ENCODE data around the gene CCDC187. TPM values are rescaled to one million over a fixed set of nuclear protein-coding genes. Genes with fewer than 3 reads are reported as not detected.

CCDC187 gene
- polyA plus RNA-seq, 1 donor (not counting 4 experiments of a cell fraction or from before 2014, with no cell fraction given): 0.03 TPM

GRCh38 chr9:136201609-136202453 is 102.1 kb downstream of the CCDC187 start:
- Histone ChIP-seq H3K4me3 (ENCODE audit: control insufficient read depth in 2 of 3, extremely low read depth in 1 of 3, insufficient read depth in 2 of 3, low read depth in 1 of 3, low read length in 3 of 3) (no peak overlapping the region), H3K4me1 (ENCODE audit: control insufficient read depth, extremely low read depth, insufficient read depth, low read length) (no peaks in the 10 kb centered on the region), H4K20me1 (ENCODE audit: control insufficient read depth, extremely low read depth, insufficient read depth, low read length) (peaks cover 13% of the 10 kb centered on the region), H3K79me2 (ENCODE audit: control insufficient read depth, insufficient read depth, low read length) (no peaks in the 10 kb centered on the region), H3K9me3 (ENCODE audit: control insufficient read depth, low read depth, low read length) (no peaks in the 10 kb centered on the region), H2AFZ (ENCODE audit: control insufficient read depth, low read length) (no peak overlapping the region), H3K9ac (ENCODE audit: control insufficient read depth, extremely low read depth, insufficient read depth, low read length) (no peak overlapping the region), H3K9me1 (ENCODE audit: control insufficient read depth, extremely low read depth, insufficient read depth, low read length) (no peaks in the 10 kb centered on the region), H3K4me2 (ENCODE audit: control insufficient read depth, extremely low read depth, insufficient read depth, low read depth, low read length) (no peak overlapping the region), H3K27me3 (ENCODE audit: control insufficient read depth, extremely low read depth, insufficient read depth, low read length) (peaks cover 77% of the 10 kb centered on the region), H3K36me3 (ENCODE audit: control insufficient read depth in 2 of 2, extremely low read depth in 1 of 2, insufficient read depth in 2 of 2, low read length in 2 of 2) (no peaks in the 10 kb centered on the region), H3K27ac (ENCODE audit: control insufficient read depth, insufficient read depth, low read length) (no peak overlapping the region)
- TF ChIP-seq CTCF (optimal IDR thresholded peaks at IDR 0.05 in 1 of 3, IDR thresholded peaks at IDR 0.05 in 1 of 3, conservative IDR thresholded peaks at IDR 0.05 in 1 of 3; ENCODE audit: extremely low read depth in 1 of 3, insufficient read depth in 2 of 3, low read length in 3 of 3): no peak
- TF ChIP-seq EZH2 (IDR thresholded peaks at IDR 0.05; ENCODE audit: low read length): no peak
- no peak for DNase-seq (ENCODE audit: low read depth, low spot score)
- FAIRE-seq: no peak
- dilution Hi-C loops (cut with MboI; ENCODE audit: extremely low pct_ligation_motif_present, low sequenced_read_pairs): no loop called here

DNA sequence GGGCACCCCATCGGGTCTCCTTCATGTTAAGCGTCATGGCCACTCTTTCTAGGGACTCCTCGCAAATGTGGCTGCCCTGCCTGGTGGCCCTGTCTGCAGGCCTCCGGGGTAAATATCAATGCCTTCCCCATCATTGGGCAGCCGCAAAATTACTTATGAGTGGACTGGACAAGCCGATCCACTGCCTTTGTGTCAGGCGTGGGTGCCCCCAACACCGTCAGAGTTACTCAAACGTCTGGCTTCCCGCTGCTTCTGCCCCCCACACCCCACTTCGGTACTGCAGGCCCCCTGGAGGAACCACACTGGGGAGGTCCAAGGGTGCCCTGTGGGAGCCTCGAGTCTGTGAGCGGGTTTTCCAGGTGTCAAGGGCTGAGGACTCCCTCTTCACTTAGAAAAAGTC is 102.7 kb downstream of the CCDC187 start:
- Histone ChIP-seq H3K79me2 (ENCODE audit: control insufficient read depth, insufficient read depth, low read length) (no peaks in the 10 kb centered on the region), H3K27ac (ENCODE audit: control insufficient read depth, insufficient read depth, low read length) (no peak overlapping the region), H3K27me3 (ENCODE audit: control insufficient read depth, extremely low read depth, insufficient read depth, low read length) (peaks cover 84% of the 10 kb centered on the region), H3K36me3 (ENCODE audit: control insufficient read depth in 2 of 2, extremely low read depth in 1 of 2, insufficient read depth in 2 of 2, low read length in 2 of 2) (no peaks in the 10 kb centered on the region), H4K20me1 (ENCODE audit: control insufficient read depth, extremely low read depth, insufficient read depth, low read length) (peaks cover 9% of the 10 kb centered on the region), H3K9ac (ENCODE audit: control insufficient read depth, extremely low read depth, insufficient read depth, low read length) (no peak overlapping the region), H3K9me1 (ENCODE audit: control insufficient read depth, extremely low read depth, insufficient read depth, low read length) (no peaks in the 10 kb centered on the region), H3K4me1 (ENCODE audit: control insufficient read depth, extremely low read depth, insufficient read depth, low read length) (no peaks in the 10 kb centered on the region), H3K9me3 (ENCODE audit: control insufficient read depth, low read depth, low read length) (no peaks in the 10 kb centered on the region), H2AFZ (ENCODE audit: control insufficient read depth, low read length) (no peak overlapping the region), H3K4me3 (ENCODE audit: control insufficient read depth in 2 of 3, extremely low read depth in 1 of 3, insufficient read depth in 2 of 3, low read depth in 1 of 3, low read length in 3 of 3) (no peak overlapping the region), H3K4me2 (ENCODE audit: control insufficient read depth, extremely low read depth, insufficient read depth, low read depth, low read length) (no peak overlapping the region)
- dilution Hi-C loops (cut with MboI; ENCODE audit: extremely low pct_ligation_motif_present, low sequenced_read_pairs): no loop called here
- no peak for DNase-seq (ENCODE audit: low read depth, low spot score)
- FAIRE-seq: no peak
- no peak for TF ChIP-seq CTCF (optimal IDR thresholded peaks at IDR 0.05 in 1 of 3, IDR thresholded peaks at IDR 0.05 in 1 of 3, conservative IDR thresholded peaks at IDR 0.05 in 1 of 3; ENCODE audit: extremely low read depth in 1 of 3, insufficient read depth in 2 of 3, low read length in 3 of 3)
- no peak for TF ChIP-seq EZH2 (IDR thresholded peaks at IDR 0.05; ENCODE audit: low read length)
